ENCODE results near the gene CTSS.

DNA sequence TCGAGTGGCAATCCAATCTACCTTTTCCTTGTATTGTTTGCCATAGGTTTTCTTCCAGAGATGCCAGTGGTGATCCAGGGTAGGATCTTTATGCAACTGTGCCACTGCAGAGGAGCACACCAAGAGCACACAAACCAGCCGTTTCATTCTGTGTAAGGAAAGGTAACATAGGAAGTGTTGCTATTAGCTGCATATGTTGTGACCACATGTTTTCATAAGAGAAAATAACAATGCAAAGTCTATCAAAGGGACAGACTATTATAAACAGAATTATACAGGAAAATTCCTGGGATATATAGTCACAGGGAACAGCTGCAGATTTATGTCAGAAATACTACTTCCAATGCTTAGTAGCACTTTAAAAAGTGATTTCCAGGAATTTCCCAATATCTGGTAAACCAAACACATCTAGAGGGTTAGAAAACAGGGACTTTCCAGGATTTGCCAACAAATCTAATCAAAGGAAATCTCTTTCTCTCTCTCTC lies 919 bp downstream of the CTSS start:
- no peak for TF ChIP-seq GATA2 (IDR thresholded peaks at IDR 0.05; ENCODE audit: low read depth, low read length)
- TF ChIP-seq GATA3 (IDR thresholded peaks at IDR 0.05; ENCODE audit: low read depth, low read length) = no peak
